Dermis microvascular lymphatic vessel endothelial cell (primary cell): ENCODE results near the gene CSTF2T. TPM values are rescaled to one million over a fixed set of nuclear protein-coding genes. Genes with fewer than 3 reads are reported as not detected.

Experiments
- DNase-seq, 2 donors: peaks; one replicate each; pipeline versions ENCODE4 v3.0.0 to v3.0.0-alpha.2; 2010; ENCODE audit warnings: low read depth in 2 of 2
- total RNA-seq: library from RNA; depleted of rRNA; stranded (reverse); fragments of >200 nt; gene quantifications from 2 replicates; pipeline ENCODE4 v1.2.1, GENCODE V29; 2014

CSTF2T gene, protein sequence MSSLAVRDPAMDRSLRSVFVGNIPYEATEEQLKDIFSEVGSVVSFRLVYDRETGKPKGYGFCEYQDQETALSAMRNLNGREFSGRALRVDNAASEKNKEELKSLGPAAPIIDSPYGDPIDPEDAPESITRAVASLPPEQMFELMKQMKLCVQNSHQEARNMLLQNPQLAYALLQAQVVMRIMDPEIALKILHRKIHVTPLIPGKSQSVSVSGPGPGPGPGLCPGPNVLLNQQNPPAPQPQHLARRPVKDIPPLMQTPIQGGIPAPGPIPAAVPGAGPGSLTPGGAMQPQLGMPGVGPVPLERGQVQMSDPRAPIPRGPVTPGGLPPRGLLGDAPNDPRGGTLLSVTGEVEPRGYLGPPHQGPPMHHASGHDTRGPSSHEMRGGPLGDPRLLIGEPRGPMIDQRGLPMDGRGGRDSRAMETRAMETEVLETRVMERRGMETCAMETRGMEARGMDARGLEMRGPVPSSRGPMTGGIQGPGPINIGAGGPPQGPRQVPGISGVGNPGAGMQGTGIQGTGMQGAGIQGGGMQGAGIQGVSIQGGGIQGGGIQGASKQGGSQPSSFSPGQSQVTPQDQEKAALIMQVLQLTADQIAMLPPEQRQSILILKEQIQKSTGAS
- total RNA-seq, result 21.2 and 24.7 TPM in 2 replicates

- DNase-seq, result peak; percentile 94 to 95
These were observed at the start of gene CSTF2T for GRCh38 chr10:51699475-51700227. TSS of gene CSTF2T (minus strand) at chr10:51699595. CDS start at chr10:51699549, 46 bp downstream.

- no peak for DNase-seq
These were observed 49.6 kb upstream of the CSTF2T start for GRCh38 chr10:51748959-51749358.

DNA sequence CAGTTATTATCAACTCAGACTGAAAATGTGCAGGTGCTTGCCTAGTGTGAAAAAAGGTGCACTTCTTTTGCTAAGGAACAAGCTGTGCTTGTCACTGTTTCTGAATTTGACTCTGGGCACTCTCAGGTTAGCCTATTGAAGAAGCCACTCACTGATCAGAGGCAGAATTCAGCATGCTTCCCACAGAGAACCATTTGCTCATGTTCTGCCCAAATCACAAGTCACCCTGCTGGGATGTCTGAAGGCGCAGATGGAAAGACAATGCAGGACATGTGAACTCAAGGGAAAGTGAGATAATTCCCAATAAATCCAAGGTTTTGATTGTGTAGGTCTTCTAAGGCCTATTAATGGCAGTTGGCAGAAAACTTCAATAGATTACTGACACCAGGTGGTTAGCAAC is 47.8 kb upstream of the CSTF2T start:
- DNase-seq, result no peak

DNA sequence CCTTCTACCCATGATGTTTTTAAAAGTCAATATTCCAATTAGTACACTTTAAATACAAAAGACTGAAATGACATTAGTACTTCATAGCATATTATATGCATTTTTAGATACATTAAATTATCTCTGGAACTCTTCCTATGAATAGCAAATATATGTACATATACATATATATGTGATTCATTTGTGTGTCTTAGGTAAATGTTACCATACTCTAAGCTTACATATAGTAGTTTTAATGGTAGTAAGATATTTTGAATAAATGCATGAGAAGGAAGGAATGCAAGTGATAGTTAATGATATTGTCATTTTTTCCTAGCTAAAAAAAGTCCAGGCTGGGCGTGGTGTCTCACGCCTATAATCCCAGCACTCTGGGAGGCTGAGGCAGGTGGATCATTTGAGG is 46.0 kb upstream of the CSTF2T start:
- DNase-seq, result no peak

DNA sequence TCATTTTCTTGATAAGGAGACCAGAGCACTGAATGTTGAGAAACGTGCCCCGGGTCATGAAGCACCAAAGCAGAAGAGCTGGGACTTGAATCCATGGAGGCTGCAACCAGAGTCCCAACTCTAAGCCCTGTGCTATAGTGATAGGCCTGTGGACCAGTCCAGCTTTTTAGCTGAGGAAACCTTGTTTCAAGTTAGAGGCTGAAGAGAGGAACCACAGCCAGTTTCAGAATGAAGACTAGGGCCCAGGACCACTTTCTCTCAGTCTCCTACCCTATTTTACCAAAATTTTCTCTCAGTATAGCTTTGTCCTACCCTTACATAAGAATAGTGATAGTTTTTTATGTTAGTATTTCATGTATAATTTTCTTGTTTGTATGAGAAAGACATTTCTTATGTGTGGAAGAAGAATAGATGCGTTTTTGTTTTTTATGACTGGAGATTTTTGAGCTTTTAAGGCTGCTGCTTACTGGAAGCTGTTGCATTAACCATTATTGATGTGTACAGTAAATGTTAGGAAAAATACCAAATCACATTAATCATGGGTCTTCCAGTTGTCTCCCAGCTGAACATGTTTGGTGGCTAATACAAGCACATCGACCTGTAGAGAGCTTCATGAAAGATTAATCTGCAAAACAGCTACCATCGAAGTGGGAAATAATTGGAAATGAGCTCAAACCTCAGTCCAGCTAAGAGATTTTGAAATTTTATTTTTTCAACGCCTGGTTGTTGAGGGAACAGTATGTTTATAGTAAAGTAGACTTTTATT is 45.0 kb upstream of the CSTF2T start:
- DNase-seq, result no peak

DNA sequence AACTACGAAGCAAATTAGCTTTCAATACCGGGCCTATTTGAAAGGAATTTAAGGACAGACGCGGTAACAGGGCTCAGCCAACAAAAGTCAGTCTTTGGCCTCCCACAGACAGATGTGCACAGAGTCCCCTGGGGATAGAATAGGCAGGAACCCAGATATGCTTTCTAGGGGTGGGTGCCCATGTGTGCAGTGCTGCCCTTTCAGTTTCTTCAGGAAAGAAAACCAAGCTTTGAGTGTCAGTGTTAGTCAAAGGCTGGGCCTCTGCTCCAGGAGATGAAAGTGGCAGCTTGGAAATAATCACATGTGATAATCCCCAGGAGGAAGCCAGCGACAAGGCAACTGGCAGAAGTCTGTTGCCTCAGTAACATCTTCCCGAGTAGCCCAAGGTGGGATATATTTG is 43.8 kb upstream of the CSTF2T start:
- DNase-seq, result no peak

- DNase-seq, result no peak
These were observed 33.7 kb upstream of the CSTF2T start for GRCh38 chr10:51733057-51733456.

DNA sequence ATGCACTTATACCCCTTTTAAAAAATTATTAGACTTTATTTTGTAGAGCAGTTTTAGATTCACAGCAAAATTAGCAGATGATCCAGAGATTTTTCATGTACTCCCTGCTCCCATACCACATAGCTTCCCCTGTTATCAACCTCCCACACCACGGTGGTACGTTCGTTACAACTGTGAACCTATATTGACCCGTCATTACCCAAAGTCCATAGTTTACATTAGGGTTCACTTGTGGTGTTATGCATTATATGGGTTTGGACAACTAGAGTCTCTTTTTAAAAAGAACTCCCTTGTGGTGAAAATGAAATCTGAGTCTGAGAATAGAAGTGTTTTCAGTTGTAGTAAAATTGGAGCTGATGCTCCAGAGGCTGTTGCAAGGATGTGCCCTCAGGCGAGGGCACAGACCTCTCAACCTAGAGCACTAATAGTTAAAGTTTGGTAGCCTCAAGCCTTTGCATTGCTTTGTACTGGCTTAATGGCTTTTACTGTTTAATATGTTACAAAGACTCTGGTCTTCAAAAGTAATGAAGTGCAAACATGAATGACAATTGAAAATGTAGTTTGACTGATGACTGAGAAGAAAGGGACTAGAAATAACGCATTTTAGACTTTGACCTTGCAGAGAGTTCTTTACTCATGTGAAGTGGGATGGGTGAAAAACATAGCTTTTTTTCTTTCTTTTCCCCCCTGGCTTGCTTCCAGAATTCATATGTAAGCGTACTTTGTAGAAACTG is 30.6 kb upstream of the CSTF2T start:
- no peak for DNase-seq

DNA sequence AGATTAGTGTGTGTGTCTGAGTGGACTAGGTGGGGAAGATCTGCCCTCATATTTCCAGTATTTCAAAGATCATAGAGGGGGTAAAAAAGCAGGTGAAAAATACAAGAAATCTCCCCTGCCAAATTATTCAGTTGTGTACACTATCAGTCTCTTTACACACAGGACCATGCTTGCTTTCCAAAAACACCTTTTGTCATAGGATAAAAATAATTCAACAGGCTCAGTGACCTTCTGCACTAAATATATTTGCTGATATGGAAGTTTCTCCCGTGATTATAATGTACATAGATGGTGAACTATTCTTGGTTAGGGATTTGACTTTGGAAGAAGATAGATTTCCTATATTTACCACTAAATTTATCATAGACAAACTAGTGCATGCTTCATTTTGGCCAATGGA is 24.6 kb upstream of the CSTF2T start:
- no peak for DNase-seq

DNA sequence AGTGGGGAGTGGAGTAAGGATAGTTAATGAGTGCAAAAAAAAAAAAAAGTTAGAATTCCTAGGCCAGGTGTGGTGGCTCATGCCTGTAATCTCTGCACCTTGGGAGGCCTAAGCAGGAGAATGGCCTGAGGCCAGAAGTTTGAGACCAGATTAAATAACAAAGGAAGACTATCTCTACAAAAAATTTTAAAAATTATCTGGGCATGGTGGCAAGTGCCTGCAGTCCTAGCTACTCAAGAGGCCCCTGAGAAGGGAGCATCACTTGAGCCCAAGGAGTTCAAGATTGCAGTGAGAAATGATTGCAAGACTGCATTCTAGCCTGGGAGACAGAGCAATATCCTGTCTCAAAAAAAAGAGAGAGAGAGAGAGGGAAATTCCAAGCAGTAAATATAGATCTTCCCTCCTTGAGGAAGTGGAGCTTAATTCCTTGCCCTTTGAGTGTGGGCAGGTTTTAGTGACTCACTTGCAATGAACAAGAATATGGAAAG is 19.5 kb upstream of the CSTF2T start:
- DNase-seq, result no peak

DNA sequence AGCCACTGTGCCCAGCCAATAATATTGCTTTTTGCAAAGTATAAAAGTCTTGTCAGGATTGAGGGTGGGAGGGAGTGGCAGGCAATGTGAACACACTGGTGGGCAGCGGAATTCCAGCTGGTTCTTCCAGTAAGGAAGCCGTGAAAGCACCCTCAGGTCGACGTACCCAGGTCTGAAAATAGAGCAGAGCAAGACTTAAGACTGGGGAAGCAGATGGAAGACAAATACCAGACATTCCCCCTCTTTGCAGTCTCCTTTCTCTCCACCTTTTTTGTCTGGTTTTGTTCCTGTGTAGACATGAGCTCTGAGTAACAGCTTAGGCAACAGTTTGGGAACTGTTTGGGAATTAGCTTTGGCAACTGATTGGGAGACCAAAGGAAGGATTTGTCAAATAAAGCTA is 17.6 kb upstream of the CSTF2T start:
- no peak for DNase-seq

GRCh38 chr10:51711519-51711891 is 12.1 kb upstream of the CSTF2T start:
- no peak for DNase-seq

GRCh38 chr10:51709324-51709972 is 10.1 kb upstream of the CSTF2T start:
- no peak for DNase-seq

DNA sequence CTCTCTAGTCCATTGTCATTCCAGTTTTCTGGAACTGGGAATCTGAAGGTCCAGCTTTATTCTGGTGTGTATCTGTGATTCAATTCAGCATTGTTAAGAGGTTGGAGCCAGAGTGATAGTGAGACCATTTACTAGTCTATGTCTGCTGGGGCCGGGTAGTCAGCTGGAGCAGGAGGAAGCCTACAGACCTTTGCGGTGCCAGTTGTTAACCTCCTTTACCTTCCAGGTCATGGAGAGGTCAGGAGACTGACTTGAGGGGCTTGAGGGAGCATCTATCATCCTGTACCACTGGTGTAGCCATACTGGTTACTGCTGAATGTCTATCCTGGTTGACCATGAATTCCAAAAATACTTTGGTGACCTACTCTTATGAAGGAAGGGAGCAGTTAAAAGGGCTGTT is 9.2 kb upstream of the CSTF2T start:
- no peak for DNase-seq

- DNase-seq, result no peak
These were observed 8.5 kb upstream of the CSTF2T start for GRCh38 chr10:51707821-51708424.

DNA sequence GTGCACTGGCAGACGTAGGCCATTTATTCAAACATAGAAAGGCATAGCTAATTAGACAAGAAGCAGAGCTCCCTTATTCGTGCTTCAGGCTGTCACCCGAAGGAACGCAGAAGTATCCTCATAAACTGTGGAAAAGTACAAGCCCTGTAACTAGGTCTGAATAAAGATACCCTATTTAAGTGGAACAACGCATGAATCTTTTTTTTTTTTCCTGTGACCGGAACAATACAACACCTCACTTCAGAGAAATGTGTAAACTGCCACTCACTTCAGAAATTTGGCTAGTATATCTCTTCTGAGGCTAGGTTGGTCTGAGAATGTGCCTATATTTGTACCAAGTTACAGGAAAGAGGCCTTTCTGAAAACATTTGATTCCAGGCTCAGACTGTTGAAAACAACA is 8.0 kb upstream of the CSTF2T start:
- no peak for DNase-seq

GRCh38 chr10:51706225-51706624 is 6.8 kb upstream of the CSTF2T start:
- DNase-seq, result no peak

- no peak for DNase-seq
These were observed 6.4 kb upstream of the CSTF2T start for GRCh38 chr10:51705774-51706173.

DNA sequence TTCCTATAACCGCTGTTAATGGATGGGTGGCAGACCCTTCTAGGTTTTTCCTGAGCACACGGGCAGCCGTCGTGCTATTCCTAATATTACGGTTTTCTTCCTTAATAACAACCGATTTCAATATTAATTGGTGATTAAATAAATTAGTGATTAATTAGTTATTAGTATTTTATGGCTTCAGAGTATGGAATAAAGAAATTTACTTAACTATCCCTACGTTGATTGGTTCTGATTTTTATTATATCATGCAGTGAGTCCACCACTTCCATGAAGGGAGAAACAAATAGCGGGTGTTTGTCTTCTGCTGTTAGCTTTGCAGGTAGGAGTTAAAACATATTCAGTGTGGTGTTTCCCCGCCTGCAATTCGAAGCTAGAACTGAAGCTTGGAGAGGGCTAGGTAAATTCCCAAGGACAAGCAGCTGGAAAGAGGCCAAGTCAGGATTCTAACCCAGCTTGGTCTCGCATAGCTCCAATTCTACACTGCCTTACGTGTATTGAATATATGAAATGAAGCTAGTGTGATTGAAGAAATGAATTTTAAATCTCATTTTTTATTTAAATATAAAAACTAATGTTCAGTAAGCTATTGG is 928 bp upstream of the CSTF2T start:
- DNase-seq, result peak in 1 of 2 donors; percentile 54

GRCh38 chr10:51699145-51699474 is 285 bp downstream of the CSTF2T start:
- no peak for DNase-seq
